ENCODE results near the gene NADK2. TPM values are rescaled to one million over a fixed set of nuclear protein-coding genes. Genes with fewer than 3 reads are reported as not detected.
A peak's percentile ranks its signal among the peaks of the same experiment; 100 is the strongest.

Gene NADK2
- total RNA-seq, 1 donor from 2014 or later: 26.4 TPM

DNA sequence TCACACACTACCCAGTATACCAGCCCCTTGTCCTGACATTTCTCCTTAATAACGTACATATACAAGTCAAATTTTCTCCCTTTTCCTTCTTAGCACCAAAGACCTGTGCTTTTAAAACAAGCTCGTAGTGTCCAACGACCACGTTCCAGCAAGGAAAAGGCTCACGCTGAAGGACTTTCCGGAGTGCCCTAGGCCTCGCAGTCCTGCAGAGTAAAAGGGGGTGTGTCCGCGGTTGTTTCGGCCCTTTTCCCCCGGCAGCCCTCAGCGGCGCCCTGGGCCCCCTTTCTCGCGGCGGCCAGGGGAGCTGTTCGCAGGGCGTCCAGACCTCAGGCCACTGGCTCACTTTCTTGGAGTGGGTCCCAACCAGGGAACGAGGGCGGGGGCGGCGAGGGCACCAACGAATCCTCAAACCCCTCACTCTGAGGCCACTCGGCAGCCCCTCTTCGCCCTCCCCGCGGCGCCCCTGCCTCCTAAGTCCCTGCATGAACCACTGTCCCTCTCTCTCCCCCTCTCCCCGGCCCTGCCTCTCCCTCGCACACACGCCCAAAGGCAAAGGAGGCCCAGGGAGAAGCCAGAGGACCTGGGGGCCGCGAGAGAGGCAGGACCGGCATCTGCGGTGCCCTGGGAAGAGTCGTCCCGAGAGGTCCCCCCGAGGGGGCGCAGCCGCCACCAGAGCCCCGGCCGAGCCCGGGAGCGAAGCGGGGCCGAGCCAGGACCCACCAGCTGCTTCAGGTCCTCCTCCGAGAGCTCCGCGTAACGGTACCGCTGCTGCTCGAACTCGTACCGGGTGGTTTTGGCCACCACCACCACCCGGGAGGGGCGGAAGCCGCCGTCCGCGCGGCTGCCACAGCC is 720 bp downstream of the NADK2 start:
- no peaks in the 10 kb centered on the region for H3K36me3 Mint-ChIP-seq (ENCODE audit: unreplicated experiment)
- DNase-seq (ENCODE audit: extremely low spot score, unreplicated experiment): peak; percentile 87
- H3K4me3 Mint-ChIP-seq (ENCODE audit: unreplicated experiment): peak overlapping the region; percentile 86
- no peaks in the 10 kb centered on the region for H3K27me3 Mint-ChIP-seq (ENCODE audit: unreplicated experiment)
- H3K27ac Mint-ChIP-seq (ENCODE audit: unreplicated experiment): peak overlapping the region; percentile 89
- H3K4me1 Mint-ChIP-seq (ENCODE audit: unreplicated experiment): peaks cover 32% of the 10 kb centered on the region
- H3K9me3 Mint-ChIP-seq (ENCODE audit: unreplicated experiment): no peaks in the 10 kb centered on the region
- TF ChIP-seq, protein P1, sequence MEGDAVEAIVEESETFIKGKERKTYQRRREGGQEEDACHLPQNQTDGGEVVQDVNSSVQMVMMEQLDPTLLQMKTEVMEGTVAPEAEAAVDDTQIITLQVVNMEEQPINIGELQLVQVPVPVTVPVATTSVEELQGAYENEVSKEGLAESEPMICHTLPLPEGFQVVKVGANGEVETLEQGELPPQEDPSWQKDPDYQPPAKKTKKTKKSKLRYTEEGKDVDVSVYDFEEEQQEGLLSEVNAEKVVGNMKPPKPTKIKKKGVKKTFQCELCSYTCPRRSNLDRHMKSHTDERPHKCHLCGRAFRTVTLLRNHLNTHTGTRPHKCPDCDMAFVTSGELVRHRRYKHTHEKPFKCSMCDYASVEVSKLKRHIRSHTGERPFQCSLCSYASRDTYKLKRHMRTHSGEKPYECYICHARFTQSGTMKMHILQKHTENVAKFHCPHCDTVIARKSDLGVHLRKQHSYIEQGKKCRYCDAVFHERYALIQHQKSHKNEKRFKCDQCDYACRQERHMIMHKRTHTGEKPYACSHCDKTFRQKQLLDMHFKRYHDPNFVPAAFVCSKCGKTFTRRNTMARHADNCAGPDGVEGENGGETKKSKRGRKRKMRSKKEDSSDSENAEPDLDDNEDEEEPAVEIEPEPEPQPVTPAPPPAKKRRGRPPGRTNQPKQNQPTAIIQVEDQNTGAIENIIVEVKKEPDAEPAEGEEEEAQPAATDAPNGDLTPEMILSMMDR (IDR thresholded peaks at IDR 0.05): no peak

DNA sequence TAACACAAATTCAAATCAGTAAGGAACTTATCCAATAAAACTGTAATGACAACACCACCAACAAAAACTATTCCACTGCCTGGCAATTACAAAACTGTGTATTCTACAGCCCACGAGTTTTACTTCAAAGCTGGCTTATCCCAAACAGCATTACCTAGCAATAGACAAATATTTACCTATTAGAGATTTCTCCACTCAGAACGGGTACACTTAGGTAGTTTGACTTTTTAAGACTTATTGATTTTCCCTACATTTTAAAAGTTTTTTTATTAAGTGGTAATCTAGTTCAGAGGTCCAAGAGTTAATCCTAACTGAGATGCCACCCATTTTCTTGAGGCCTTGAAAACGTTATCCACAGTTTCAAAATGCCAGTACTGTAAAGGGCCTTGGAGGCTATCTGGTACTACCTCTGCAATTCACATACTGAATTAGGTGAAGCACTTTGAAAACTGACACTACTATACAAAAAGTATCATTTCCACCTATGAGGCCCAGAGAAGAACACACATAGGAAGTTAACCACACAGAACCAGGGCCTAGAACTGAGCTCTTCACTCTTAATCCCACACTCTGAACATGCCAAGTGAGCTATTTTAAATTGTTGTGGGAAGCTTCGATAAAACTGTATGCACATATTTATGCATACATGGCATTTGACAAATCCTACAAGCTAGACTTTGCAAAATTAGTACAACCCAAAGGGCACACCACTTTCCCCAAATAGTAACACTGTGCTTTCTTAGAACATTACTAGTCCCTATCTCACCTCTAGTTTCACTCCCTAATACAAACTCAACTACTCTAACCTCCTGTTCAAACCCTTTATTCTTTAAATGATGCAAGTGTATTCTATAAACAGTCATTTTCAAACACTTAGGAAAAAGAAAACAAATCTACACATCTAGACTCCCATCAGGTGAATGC is 2.1 kb downstream of the NADK2 start:
- TF ChIP-seq, protein P1 (IDR thresholded peaks at IDR 0.05): no peak
- Mint-ChIP-seq H3K4me1 (ENCODE audit: unreplicated experiment) (peaks cover 32% of the 10 kb centered on the region), H3K27ac (ENCODE audit: unreplicated experiment) (peak overlapping the region; percentile 89), H3K36me3 (ENCODE audit: unreplicated experiment) (no peaks in the 10 kb centered on the region), H3K9me3 (ENCODE audit: unreplicated experiment) (no peaks in the 10 kb centered on the region), H3K27me3 (ENCODE audit: unreplicated experiment) (no peaks in the 10 kb centered on the region), H3K4me3 (ENCODE audit: unreplicated experiment) (peak overlapping the region; percentile 86)
- no peak for DNase-seq (ENCODE audit: extremely low spot score, unreplicated experiment)

DNA sequence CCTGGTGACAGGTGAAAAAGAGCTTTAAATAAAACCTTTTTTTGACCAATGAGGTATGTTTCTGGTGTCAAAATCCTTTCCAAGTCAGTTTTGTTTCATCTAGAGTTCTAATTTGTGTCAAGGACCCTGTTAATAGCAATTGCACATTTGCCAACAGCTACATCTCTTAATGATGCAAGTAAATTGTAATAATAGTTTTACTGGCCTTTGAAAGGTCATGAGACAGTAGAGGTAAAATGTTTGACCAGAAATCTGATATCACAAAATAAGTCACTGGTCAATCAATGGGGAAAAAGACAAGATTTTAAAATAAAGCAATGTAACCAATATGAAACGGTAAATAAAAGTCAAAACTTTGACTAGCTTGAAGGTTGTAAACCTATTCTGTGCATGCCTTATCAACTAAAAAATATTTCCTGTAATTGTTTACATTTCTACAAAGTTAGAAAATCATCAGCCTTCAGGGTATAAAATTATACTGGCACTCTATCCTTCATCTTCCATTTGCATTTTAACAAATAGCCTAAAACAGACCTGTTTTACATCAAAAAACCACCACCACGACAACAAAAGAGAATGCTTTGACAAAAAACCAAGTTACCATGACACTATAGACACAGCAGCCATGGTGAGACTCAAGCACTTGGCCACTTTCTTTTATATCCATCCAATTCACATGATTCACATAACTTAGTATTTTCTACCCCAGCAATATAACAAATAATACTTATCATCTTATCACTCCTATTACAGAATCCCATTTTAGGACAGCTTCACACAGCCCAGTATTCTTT is 3.0 kb downstream of the NADK2 start:
- DNase-seq (ENCODE audit: extremely low spot score, unreplicated experiment): no peak
- TF ChIP-seq, protein P1 (IDR thresholded peaks at IDR 0.05): no peak
- no peaks in the 10 kb centered on the region for H3K27me3 Mint-ChIP-seq (ENCODE audit: unreplicated experiment)
- no peaks in the 10 kb centered on the region for H3K36me3 Mint-ChIP-seq (ENCODE audit: unreplicated experiment)
- H3K4me3 Mint-ChIP-seq (ENCODE audit: unreplicated experiment): no peak overlapping the region
- H3K27ac Mint-ChIP-seq (ENCODE audit: unreplicated experiment): no peak overlapping the region
- H3K9me3 Mint-ChIP-seq (ENCODE audit: unreplicated experiment): no peaks in the 10 kb centered on the region
- H3K4me1 Mint-ChIP-seq (ENCODE audit: unreplicated experiment): peaks cover 32% of the 10 kb centered on the region

DNA sequence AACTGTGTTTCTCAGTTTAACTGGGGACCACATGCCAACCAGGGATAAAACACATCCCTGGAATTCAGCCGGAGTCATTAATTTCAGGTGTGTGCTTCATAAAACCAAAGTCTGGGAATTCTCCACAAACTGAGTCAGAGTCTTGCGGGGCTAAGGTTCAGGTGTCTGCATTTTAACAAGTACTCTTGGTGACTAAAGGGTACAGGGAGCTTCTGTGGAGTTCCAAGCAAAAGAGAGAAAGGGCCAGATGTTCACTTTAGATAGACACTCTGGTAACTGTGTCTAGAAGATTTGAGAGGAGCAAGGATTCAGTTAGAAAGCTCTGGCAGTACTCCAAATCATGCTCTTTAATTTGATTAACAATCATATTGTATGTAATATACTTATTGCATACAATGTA is 4.0 kb downstream of the NADK2 start:
- TF ChIP-seq, protein P1 (IDR thresholded peaks at IDR 0.05): no peak
- Mint-ChIP-seq H3K4me1 (ENCODE audit: unreplicated experiment) (peaks cover 32% of the 10 kb centered on the region), H3K4me3 (ENCODE audit: unreplicated experiment) (no peak overlapping the region), H3K27me3 (ENCODE audit: unreplicated experiment) (no peaks in the 10 kb centered on the region), H3K9me3 (ENCODE audit: unreplicated experiment) (no peaks in the 10 kb centered on the region), H3K27ac (ENCODE audit: unreplicated experiment) (no peak overlapping the region), H3K36me3 (ENCODE audit: unreplicated experiment) (no peaks in the 10 kb centered on the region)
- DNase-seq (ENCODE audit: extremely low spot score, unreplicated experiment): no peak
